IMR-90 (cell line): ENCODE measurements around the gene WFDC9. TPM values are rescaled to one million over a fixed set of nuclear protein-coding genes. Genes with fewer than 3 reads are reported as not detected.

Source experiments
- ATAC-seq: fragments of 200-7000 bp; cut with Tn5 transposase; 2 replicates; pipeline ENCODE4 v1.9.1; 2020; ENCODE audit warnings: low read depth, mild to moderate bottlenecking, moderate library complexity
- BruUV-seq: library from RNA; stranded (reverse); fragments of 400-500 nt; replicated peaks from 2 replicates; lab custom pipeline; 2021; lab: Mats Ljungman, UMichigan
- CTCF ChIA-PET: fragments of 300-600 bp; formaldehyde crosslinking; extraction: SDS; loops from one replicate; lab custom pipeline; 2021; ENCODE audit warnings: antibody characterized with exemption; lab: Yijun Ruan, JAX
- POLR2A ChIA-PET: fragments of 300-600 bp; sonication (Branson Sonifier 250); formaldehyde crosslinking; loops from one replicate; lab custom pipeline; 2022; ENCODE audit warnings: antibody characterized with exemption; ENCODE audit not compliant: unreplicated experiment; lab: Charles Lee
- DNase-seq: peaks from one replicate; pipeline ENCODE4 v3.0.0; 2013
- H2AFZ ChIP-seq: replicated peaks from 2 replicates; pipeline ENCODE3; 2013; ENCODE audit warnings: low read length, mild to moderate bottlenecking; ENCODE audit not compliant: poor library complexity
- H2AK5ac ChIP-seq: 2 replicates; pipeline ENCODE4 v1.6.1; 2013; ENCODE audit warnings: low read depth, low read length, inconsistent platforms
- H2AK9ac ChIP-seq: replicated peaks from 2 replicates; pipeline ENCODE3; 2013; ENCODE audit warnings: mild to moderate bottlenecking, low read depth, low read length, moderate library complexity; ENCODE audit not compliant: poor library complexity
- H2BK120ac ChIP-seq: 2 replicates; pipeline ENCODE4 v1.6.1; 2013; ENCODE audit warnings: low read depth, low read length, inconsistent platforms
- H2BK15ac ChIP-seq: 3 replicates; pipeline ENCODE4 v1.6.1; 2013; ENCODE audit warnings: low read depth, low read length, inconsistent platforms
- H2BK20ac ChIP-seq: 2 replicates; pipeline ENCODE4 v1.6.1; 2013; ENCODE audit warnings: low read depth, mild to moderate bottlenecking, inconsistent platforms, low read length, moderate library complexity
- H2BK5ac ChIP-seq: 2 replicates; pipeline ENCODE4 v1.6.1; 2013; ENCODE audit warnings: mild to moderate bottlenecking, low read depth, low read length, inconsistent platforms; ENCODE audit not compliant: poor library complexity, severe bottlenecking
- H3K14ac ChIP-seq: replicated peaks from 2 replicates; pipeline ENCODE4 v1.6.1; 2013; ENCODE audit warnings: low read depth, low read length, inconsistent platforms
- H3K18ac ChIP-seq: 2 replicates; pipeline ENCODE4 v1.6.1; 2013; ENCODE audit warnings: low read depth, low read length, control low read depth
- H3K23ac ChIP-seq: 2 replicates; pipeline ENCODE4 v1.6.1; 2013; ENCODE audit warnings: low read depth, low read length, inconsistent platforms
- H3K27ac ChIP-seq: 2 replicates; pipeline ENCODE4 v1.5.1; 2013; ENCODE audit warnings: mild to moderate bottlenecking, control low read depth, low read length; ENCODE audit not compliant: insufficient read depth
- H3K27me3 ChIP-seq: 2 replicates; pipeline ENCODE4 v1.6.1; 2013; ENCODE audit warnings: low read length; ENCODE audit not compliant: control insufficient read depth, insufficient read depth
- H3K36me3 ChIP-seq: 2 replicates; pipeline ENCODE4 v1.6.1; 2013; ENCODE audit warnings: low read length, mixed read lengths; ENCODE audit not compliant: control insufficient read depth, insufficient read depth
- H3K4ac ChIP-seq: 2 replicates; pipeline ENCODE4 v1.6.1; 2013; ENCODE audit warnings: low read depth, low read length, inconsistent platforms
- H3K4me1 ChIP-seq: 2 replicates; pipeline ENCODE4 v1.6.1; 2013; ENCODE audit warnings: low read length, mixed read lengths; ENCODE audit not compliant: control insufficient read depth, insufficient read depth
- H3K4me2 ChIP-seq: 2 replicates; pipeline ENCODE4 v1.6.1; 2013; ENCODE audit warnings: low read depth, mild to moderate bottlenecking, control low read depth, low read length, moderate library complexity
- H3K4me3 ChIP-seq: 2 replicates; pipeline ENCODE4 v1.5.1; 2013; ENCODE audit warnings: low read depth, mild to moderate bottlenecking, control low read depth, low read length, moderate library complexity; ENCODE audit not compliant: insufficient read depth
- H3K56ac ChIP-seq: 2 replicates; pipeline ENCODE4 v1.6.1; 2013; ENCODE audit warnings: low read length, inconsistent platforms; ENCODE audit not compliant: insufficient read depth; ENCODE audit errors: extremely low read depth
- H3K79me1 ChIP-seq, 2 experiments: 2 replicates each; pipeline ENCODE4 v1.6.1; 2013; ENCODE audit warnings: low read length in 2 of 2, inconsistent platforms in 1 of 2, low read depth in 1 of 2
- H3K9ac ChIP-seq: 2 replicates; pipeline ENCODE4 v1.6.1; 2013; ENCODE audit warnings: low read depth, low read length, control low read depth
- H3K9me1 ChIP-seq: 2 replicates; pipeline ENCODE4 v1.6.1; 2013; ENCODE audit warnings: low read length, inconsistent platforms; ENCODE audit not compliant: insufficient read depth
- H3K9me3 ChIP-seq: 2 replicates; pipeline ENCODE4 v1.6.1; 2013; ENCODE audit warnings: low read length; ENCODE audit not compliant: control insufficient read depth, insufficient read depth
- H4K20me1 ChIP-seq: 2 replicates; pipeline ENCODE4 v1.6.1; 2013; ENCODE audit warnings: low read length, inconsistent platforms; ENCODE audit not compliant: insufficient read depth
- H4K5ac ChIP-seq: 2 replicates; pipeline ENCODE4 v1.6.1; 2013; ENCODE audit warnings: mild to moderate bottlenecking, low read depth, low read length, control low read depth
- H4K8ac ChIP-seq, 2 experiments: 2 replicates each; pipeline ENCODE4 v1.6.1; 2013; ENCODE audit warnings: low read depth in 2 of 2, low read length in 2 of 2, control low read depth in 1 of 2, inconsistent platforms in 1 of 2
- H4K91ac ChIP-seq: 2 replicates; pipeline ENCODE4 v1.6.1; 2013; ENCODE audit warnings: low read depth, low read length, inconsistent platforms; ENCODE audit not compliant: insufficient read depth
- CHD1 ChIP-seq: IDR thresholded peaks from 2 replicates; pipeline ENCODE4 v1.6.1; 2012; ENCODE audit warnings: low read depth, low read length, improper control_type of control experiment
- CTCF ChIP-seq: conservative IDR thresholded peaks from 2 replicates; pipeline ENCODE4 v1.5.1; 2012; ENCODE audit warnings: mild to moderate bottlenecking, low read depth, low read length, improper control_type of control experiment
- RAD21 ChIP-seq: IDR thresholded peaks from 2 replicates; pipeline ENCODE4 v1.6.1; 2012; ENCODE audit warnings: low read length, improper control_type of control experiment
- SMC3 ChIP-seq: fragments of 150-350 bp; IDR thresholded peaks from 2 replicates; pipeline ENCODE4 v1.6.1; 2016; ENCODE audit warnings: low read depth, mild to moderate bottlenecking, antibody characterized with exemption, low read length, moderate library complexity
- WGBS, 2 experiments: methylation state at CpG; one replicate each; pipeline versions ENCODE4 v1.1.5 to v1.1.7; 2013; ENCODE audit warnings: missing lambda C conversion rate in 2 of 2; ENCODE audit not compliant: insufficient read length in 1 of 2; ENCODE audit errors: extremely low coverage in 2 of 2; 5-methylcytosine and 5-hydroxymethylcytosine counted together
- dilution Hi-C: fragments of 300-500 bp; cut with HindIII; formaldehyde crosslinking; loops from one replicate; pipeline ENCODE4 v1.14.3; 2018; ENCODE audit warnings: low sequenced_read_pairs; ENCODE audit not compliant: unreplicated experiment
- in situ Hi-C: fragments of 300-500 bp; cut with MboI; formaldehyde crosslinking; loops from 3 replicates; pipeline ENCODE4 v1.14.3; 2019; ENCODE audit warnings: low sequenced_read_pairs, inconsistent platforms, mixed read lengths
- intact Hi-C: fragments of 100-400 bp; cut with micrococcal nuclease; formaldehyde crosslinking; loops from 2 replicates; pipeline ENCODE4 v1.10.0; 2022
- polyA plus RNA-seq, 3 experiments: library from polyadenylated mRNA; depleted of rRNA; stranded (reverse); fragments of >200 nt; gene quantifications; 2 replicates each; pipeline ENCODE4 v1.2.3, GENCODE V29; 2012; ENCODE audit warnings: low replicate concordance in 1 of 3
- total RNA-seq: library from RNA; depleted of rRNA; stranded (reverse); fragments of >200 nt; gene quantifications from 2 replicates; pipeline ENCODE4 v1.2.3, GENCODE V29; 2012
- TF ChIP-seq, protein P1 (sequence below): fragments of 150-350 bp; IDR thresholded peaks from 2 replicates; pipeline ENCODE4 v1.6.1; 2017; ENCODE audit warnings: mild to moderate bottlenecking, antibody characterized with exemption, low read length, low read depth

Gene WFDC9
- total and polyA plus RNA-seq, 2 of the 4 experiments (the other 2 are of a cell fraction): not detected

DNA sequence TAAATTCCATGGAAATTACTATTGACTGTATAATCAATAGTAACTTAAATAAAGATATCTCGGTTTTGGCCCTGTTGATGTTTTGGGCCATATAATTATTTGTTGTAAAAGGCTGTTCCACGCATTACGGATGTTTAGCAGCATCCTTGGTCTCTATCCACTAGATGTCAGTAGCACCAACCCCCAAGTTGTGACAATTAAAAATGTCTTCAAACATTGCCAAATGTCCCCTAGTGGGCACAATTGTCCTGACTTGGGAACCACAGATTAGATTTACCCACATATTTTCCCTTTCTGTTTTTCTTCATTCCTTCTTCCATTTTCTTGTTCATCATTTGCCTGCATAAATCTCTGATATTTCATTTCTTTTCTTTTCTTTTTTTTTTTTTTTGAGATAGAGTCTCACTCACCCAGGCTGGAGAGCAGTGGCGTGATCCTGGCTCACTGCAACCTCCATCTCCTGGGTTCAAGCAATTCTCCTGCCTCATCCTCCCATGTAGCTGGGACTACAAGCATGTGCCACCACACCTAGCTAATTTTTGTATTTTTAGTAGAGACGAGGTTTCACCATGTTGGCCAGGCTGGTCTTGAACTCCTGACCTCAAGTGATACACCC, 38.4 kb downstream of the WFDC9 start:
- Histone ChIP-seq H3K4me1 (no peaks in the 10 kb centered on the region), H2BK15ac (no peak overlapping the region), H2BK20ac (no peak overlapping the region), H3K4me2 (no peak overlapping the region), H4K5ac (no peak overlapping the region), H3K23ac (no peak overlapping the region), H2AK9ac (no peak overlapping the region), H3K14ac (no peak overlapping the region), H2BK5ac (no peak overlapping the region), H3K18ac (no peak overlapping the region), H2AFZ (no peak overlapping the region), H3K4ac (no peak overlapping the region), H4K8ac (no peak overlapping the region), H3K9ac (no peak overlapping the region), H3K27me3 (no peaks in the 10 kb centered on the region), H2AK5ac (no peak overlapping the region), H4K91ac (no peak overlapping the region), H3K9me3 (no peaks in the 10 kb centered on the region), H4K20me1 (no peaks in the 10 kb centered on the region), H3K27ac (no peak overlapping the region), H3K36me3 (no peaks in the 10 kb centered on the region), H3K79me1 (no peaks in the 10 kb centered on the region), H2BK120ac (no peak overlapping the region), H3K56ac (no peak overlapping the region), H3K4me3 (no peak overlapping the region), H3K9me1 (no peaks in the 10 kb centered on the region)
- CTCF ChIA-PET: interaction anchor here (0.7 kb wide), 1 partner anchor 179 kb away, joined by 3 read pairs; no protein-coding TSS in a partner anchor
- ATAC-seq (peak; percentile 29; the same call in 1 of the 2 replicates), DNase-seq (peak; percentile 21)
- no CpG with 5 or more reads among the region's 5 CpGs for WGBS, 2 experiments
- in situ Hi-C loops: no loop called here
- intact Hi-C loops: loop anchor here (1.0 kb wide), 1 partner anchor 179 kb away; no protein-coding TSS in a partner anchor
- dilution Hi-C loops: no loop called here
- TF ChIP-seq SMC3 (peak; percentile 29), CTCF (peak; percentile 49), CHD1 (no peak), RAD21 (peak; percentile 40)
- TF ChIP-seq, protein P1, sequence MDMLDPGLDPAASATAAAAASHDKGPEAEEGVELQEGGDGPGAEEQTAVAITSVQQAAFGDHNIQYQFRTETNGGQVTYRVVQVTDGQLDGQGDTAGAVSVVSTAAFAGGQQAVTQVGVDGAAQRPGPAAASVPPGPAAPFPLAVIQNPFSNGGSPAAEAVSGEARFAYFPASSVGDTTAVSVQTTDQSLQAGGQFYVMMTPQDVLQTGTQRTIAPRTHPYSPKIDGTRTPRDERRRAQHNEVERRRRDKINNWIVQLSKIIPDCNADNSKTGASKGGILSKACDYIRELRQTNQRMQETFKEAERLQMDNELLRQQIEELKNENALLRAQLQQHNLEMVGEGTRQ: no peak
- no TSS peak for BruUV-seq
- POLR2A ChIA-PET: no interaction called here
